Progenitor cell of endocrine pancreas (in vitro differentiated cells): Measurements from ENCODE around the gene LRRC10. TPM values are rescaled to one million over a fixed set of nuclear protein-coding genes. Genes with fewer than 3 reads are reported as not detected.

Experiments used
- DNase-seq: peaks from one replicate; pipeline ENCODE4 v3.0.0; 2021; ENCODE audit warnings: low spot score; ENCODE audit not compliant: unreplicated experiment
- H3K27ac Mint-ChIP-seq: 2 replicates; pipeline ENCODE4 v1.8.0; 2021; ENCODE audit warnings: mild to moderate bottlenecking, moderate library complexity, mixed read lengths
- H3K27me3 Mint-ChIP-seq: 2 replicates; pipeline ENCODE4 v1.8.0; 2021; ENCODE audit warnings: mixed read lengths
- H3K36me3 Mint-ChIP-seq: 2 replicates; pipeline ENCODE4 v1.8.0; 2022; ENCODE audit warnings: mixed read lengths; ENCODE audit not compliant: insufficient read depth
- H3K4me1 Mint-ChIP-seq: 2 replicates; pipeline ENCODE4 v1.8.0; 2021; ENCODE audit warnings: low read depth, mixed read lengths
- H3K4me3 Mint-ChIP-seq: 2 replicates; pipeline ENCODE4 v1.8.0; 2021; ENCODE audit warnings: low read depth, mild to moderate bottlenecking, moderate library complexity, mixed read lengths
- H3K9me3 Mint-ChIP-seq: 2 replicates; pipeline ENCODE4 v1.8.0; 2021; ENCODE audit warnings: low read depth, mixed read lengths
- CTCF ChIP-seq: fragments of 200-600 bp; sonication (generic); IDR thresholded peaks from one replicate; pipeline ENCODE4 v1.5.0; 2021; ENCODE audit warnings: antibody characterized with exemption, mild to moderate bottlenecking; ENCODE audit not compliant: unreplicated experiment
- total RNA-seq: library from RNA; stranded (reverse); gene quantifications from 2 replicates; pipeline ENCODE4 v1.2.1, GENCODE V29; 2021

LRRC10 gene
- total RNA-seq, 1 donor from 2014 or later = not detected

- H3K36me3 Mint-ChIP-seq = no peaks in the 10 kb centered on the region
- no peaks in the 10 kb centered on the region for H3K4me1 Mint-ChIP-seq
- H3K4me3 Mint-ChIP-seq = no peak overlapping the region
- no peak overlapping the region for H3K27ac Mint-ChIP-seq
- peaks cover 7% of the 10 kb centered on the region for H3K27me3 Mint-ChIP-seq
- TF ChIP-seq CTCF = no peak
- no peaks in the 10 kb centered on the region for H3K9me3 Mint-ChIP-seq
- DNase-seq = no peak
These were observed 9.4 kb upstream of the LRRC10 start for GRCh38 chr12:69620077-69620476.

- Mint-ChIP-seq H3K9me3 (no peaks in the 10 kb centered on the region), H3K27me3 (peaks cover 7% of the 10 kb centered on the region), H3K36me3 (no peaks in the 10 kb centered on the region), H3K4me1 (no peaks in the 10 kb centered on the region), H3K4me3 (no peak overlapping the region), H3K27ac (no peak overlapping the region)
- no peak for TF ChIP-seq CTCF
- DNase-seq = no peak
These were observed 8.3 kb upstream of the LRRC10 start for GRCh38 chr12:69619050-69619449.

- H3K36me3 Mint-ChIP-seq = no peaks in the 10 kb centered on the region
- peaks cover 7% of the 10 kb centered on the region for H3K27me3 Mint-ChIP-seq
- TF ChIP-seq CTCF = no peak
- H3K27ac Mint-ChIP-seq = no peak overlapping the region
- no peaks in the 10 kb centered on the region for H3K9me3 Mint-ChIP-seq
- H3K4me1 Mint-ChIP-seq = no peaks in the 10 kb centered on the region
- H3K4me3 Mint-ChIP-seq = no peak overlapping the region
- DNase-seq = no peak
These were observed 5.3 kb upstream of the LRRC10 start for GRCh38 chr12:69616025-69616424.

GRCh38 chr12:69613351-69613750, 2.6 kb upstream of the LRRC10 start:
- H3K9me3 Mint-ChIP-seq = no peaks in the 10 kb centered on the region
- H3K27me3 Mint-ChIP-seq = peaks cover 10% of the 10 kb centered on the region
- DNase-seq = no peak
- H3K4me1 Mint-ChIP-seq = no peaks in the 10 kb centered on the region
- no peak overlapping the region for H3K4me3 Mint-ChIP-seq
- no peak overlapping the region for H3K27ac Mint-ChIP-seq
- no peaks in the 10 kb centered on the region for H3K36me3 Mint-ChIP-seq
- TF ChIP-seq CTCF = no peak

GRCh38 chr12:69610126-69610525, 581 bp downstream of the LRRC10 start:
- Mint-ChIP-seq H3K27ac (no peak overlapping the region), H3K4me1 (peaks cover 1% of the 10 kb centered on the region), H3K27me3 (peaks cover 2% of the 10 kb centered on the region), H3K36me3 (no peaks in the 10 kb centered on the region), H3K4me3 (no peak overlapping the region), H3K9me3 (no peaks in the 10 kb centered on the region)
- no peak for TF ChIP-seq CTCF
- DNase-seq = no peak
